ENCODE results near the gene ARFGEF3.
A peak's percentile ranks its signal among the peaks of the same experiment; 100 is the strongest.
"Not testable (repeated sequence)": the region's sequence is repeated elsewhere in the genome, so short reads cannot be mapped to it uniquely, and the experiment has no call there.

The ARFGEF3 gene

DNA sequence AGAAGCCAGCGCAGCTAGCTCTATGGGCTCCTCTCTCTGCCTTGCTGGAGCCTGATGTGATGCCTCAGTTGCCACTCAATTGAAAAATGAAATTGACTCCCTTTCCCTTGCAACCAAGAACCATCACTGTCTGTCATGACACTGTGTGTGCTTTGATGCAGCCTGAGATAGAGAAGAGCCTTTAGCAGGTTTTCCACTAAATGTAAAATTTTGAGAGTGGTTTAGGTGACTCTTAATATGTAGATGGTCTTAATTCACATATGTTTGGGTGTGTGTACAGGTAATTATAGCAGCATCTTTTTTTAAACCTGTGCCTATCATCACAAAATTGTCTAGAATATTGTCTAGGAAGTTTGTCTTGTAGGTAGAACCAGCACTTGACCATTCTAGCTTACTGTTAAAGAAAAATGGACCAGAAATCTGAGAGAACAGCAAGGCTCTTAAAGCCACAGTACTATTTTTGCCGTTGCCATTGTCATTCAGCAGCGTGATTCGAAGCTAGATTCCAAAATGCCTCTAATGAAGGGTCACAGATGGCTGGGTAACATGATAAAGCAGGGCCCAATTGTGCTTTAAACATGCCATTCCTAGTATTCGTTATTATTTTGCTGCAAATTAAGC, 1.3 kb downstream of the ARFGEF3 start:
- no peak for DNase-seq (ENCODE audit: low spot score)

DNA sequence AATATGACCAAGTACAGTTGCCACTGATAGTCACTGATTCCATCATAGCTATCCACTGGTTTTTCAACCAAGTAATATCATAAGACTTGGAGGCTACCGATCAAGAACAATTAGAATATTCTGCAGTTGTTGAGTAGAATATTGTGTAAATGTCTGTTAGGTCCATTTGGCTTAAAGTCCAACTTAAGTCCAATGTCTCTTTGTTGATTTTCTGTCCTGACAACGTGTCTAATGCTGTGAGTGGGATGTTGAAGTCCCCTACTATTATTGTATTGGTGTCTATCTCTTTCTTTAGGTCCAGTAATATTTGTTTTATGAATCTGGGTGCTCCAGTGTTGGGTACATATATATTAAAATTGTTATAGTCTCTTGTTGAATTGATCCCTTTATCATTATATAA, 13.9 kb downstream of the ARFGEF3 start:
- DNase-seq (ENCODE audit: low spot score), result no peak

DNA sequence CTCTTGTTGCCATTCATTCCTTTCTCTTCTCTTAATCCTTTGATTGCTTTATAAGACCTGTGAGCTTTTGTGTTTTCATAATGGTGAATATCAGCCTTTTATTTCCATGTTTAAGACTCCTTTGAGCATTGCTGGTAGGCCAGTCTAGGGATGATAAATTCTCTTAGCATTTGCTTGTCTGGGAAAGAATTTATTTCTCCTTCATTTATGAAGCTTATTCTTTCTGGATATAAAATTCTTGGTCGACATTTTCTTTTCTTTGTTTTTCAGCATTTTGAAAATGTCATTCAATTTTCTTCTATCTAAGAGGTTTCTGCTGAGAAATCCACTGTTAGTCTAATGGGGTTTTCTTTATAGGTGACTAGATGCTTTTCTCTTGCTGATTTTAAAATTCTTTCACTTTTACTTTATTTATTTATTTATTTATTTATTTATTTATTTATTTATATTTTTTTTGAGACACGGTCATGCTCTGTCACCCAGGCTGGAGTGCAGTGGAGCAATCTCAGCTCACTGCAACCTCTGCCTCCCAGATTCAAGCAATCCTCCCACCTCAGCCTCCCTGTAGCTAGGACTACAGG, 15.0 kb downstream of the ARFGEF3 start:
- DNase-seq (ENCODE audit: low spot score), result no peak

DNA sequence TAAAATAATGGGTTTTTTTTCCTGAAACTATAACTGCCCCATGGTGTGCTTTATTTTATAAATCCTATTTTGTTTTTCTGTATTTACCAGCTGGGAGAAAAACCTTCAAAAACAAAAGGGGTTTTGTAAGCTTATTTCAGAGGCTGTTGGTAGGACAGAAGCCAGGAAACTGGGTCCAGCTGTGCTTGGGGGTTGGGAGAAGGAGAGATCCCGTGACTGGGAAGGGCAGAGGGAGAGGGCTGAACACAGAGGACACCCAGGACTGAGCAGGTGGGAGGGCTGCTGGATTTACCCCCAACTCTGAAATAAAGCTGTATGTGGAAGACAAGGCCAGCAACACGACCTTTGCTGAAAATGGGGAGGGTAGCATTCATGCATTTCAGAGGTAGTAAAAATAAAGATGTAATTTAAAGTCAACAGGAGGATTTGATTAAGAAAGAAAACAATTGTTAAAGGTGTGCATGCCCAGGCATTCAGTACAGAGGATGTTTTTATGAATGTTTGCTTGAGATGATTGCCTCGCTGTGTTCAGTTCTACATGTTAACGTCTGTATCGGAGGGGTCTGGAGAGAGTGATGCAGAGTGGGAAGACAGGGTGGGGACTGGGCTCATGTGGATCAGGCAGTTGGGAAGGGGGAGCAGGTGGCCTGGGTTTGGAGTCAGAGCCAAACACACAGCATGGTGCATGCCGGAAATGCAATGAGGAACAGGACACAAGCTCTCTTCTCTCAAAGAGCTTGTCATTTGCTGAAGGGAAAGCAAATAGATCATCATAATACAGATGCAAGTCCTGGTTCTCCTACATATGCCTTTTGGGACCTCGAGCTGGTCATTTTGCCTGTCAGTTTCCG, 21.4 kb downstream of the ARFGEF3 start:
- DNase-seq (ENCODE audit: low spot score), result peak; percentile 69

DNA sequence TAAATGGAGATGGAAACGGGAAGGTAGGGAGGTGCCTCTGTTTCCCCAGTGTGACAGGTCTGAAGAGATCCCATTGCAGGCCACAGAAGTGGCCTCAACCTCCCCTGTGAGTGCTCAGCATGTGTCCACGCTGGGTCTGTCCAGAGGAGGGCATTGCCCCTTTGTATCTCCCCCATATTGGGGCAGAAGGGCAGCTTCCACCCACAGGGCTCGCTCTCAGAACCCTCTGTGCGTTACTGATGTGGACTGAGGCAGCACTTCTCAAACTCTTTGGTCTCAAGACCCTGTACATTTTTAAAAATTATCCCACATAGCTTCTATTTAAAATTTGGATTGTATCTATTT, 22.0 kb downstream of the ARFGEF3 start:
- no peak for DNase-seq (ENCODE audit: low spot score)

DNA sequence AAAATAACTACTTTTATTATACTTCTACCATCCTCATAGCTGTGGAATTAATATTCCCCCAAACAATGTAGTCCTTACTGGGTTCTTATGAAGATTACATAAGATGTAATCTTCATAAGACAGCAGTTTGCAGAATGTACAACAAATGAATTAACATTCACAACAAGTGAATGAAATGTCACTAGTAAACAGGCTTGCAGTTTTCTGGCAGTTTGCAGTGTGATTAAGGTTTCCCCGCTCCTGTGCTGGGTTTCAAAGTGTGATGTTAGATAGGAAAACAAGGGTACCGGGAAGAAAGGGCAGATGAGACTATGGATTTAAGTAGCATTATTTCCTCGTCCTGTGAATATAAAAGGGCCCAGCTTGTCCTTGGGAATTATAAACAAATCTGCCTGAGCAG, 22.5 kb downstream of the ARFGEF3 start:
- no peak for DNase-seq (ENCODE audit: low spot score)

DNA sequence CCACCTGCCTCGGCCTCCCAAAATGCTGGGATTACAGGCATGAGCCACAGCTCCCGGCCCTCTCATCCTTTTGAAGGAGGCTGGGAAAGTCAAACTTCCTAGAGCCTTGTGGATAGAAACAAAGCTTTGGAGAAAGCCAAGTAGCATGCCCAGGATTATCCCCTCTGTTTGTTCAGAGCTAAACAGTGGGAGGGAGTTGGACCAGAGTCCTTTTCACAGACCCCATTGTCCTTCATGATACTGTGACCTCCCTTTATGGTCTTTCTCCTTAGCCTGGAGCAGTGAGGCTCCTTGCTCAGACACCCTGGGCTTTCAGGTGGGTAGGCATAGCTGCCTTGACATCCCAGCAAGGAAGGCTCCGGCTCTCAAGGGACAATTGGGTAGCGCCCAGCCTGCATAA, 25.4 kb downstream of the ARFGEF3 start:
- no peak for DNase-seq (ENCODE audit: low spot score)

DNA sequence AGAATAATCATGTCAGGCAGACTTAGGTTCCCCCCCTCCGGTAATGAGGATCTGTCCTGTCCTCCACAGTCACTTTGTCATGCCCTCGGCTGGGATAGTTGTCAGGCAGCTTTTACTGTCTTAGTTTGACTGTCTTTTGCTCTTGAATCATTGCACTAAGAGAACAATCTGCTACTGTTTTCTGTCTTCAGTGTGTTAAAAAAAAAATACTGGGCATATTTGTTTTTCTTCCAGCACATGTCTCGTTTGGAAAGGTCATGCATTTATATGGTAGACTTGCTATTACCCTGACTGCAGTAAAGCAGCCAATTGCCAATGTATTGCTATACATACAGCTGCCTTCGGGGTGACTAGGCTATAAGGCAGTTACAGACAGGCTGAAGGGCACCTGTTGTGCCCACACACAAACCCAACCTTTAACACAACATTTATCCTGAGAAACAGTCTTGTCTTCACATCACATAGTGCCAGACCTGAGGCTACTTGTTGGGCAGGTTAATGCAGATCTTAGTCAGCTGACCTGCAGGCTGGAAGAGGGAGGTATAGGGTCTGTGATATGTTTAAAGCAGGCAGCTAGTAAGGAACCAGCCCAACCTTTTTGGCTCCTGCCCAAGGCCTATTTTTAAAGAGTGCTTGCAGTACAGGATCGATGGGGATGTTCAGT, 26.7 kb downstream of the ARFGEF3 start:
- no peak for DNase-seq (ENCODE audit: low spot score)

DNA sequence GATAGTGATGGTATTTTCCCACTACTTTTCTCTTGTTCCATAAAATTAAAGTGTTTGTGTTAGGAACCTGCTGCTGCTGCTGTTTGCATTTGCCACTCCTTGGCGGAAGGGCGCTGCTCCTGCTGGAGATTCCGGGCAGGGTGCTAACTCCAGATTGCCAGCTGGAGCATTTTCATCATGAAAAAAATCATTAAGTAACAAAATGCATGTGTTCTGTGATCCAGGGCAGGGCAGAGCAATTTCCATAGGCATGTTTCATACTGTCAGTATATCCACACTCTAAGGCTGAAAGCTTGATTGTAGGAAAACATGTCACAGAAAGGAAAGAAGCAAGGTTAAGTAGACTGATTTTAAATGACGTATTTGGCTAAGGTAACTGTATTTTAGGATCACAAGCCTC, 32.5 kb downstream of the ARFGEF3 start:
- DNase-seq (ENCODE audit: low spot score), result no peak

DNA sequence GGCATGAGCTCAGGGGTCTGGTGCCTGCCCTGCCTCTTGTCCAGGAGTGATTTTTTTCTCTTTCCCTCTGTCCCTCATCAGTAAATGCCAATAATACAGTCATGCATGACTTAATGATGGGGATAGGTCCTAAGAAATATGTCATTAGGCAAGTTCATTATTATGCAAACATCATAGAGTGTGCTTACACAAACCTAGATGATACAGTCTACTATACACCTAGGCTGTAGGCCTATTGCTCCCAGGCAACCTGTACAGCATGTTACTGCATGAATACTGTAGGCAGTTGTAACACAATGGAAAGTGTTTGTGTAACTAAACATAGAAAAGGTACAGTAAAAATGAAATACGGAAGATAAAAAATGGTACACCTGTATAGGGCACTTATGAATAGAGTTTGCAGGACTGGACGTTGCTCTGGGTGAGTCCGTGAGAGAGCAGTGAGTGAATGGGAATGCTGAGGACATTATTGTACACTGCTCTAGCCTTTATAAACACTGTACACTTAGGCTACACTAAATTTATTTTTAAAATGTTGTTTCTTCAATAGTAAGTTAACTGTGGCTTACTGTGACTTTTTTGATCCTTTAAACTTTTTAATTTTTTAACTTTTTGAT, 34.5 kb downstream of the ARFGEF3 start:
- DNase-seq (ENCODE audit: low spot score), result no peak

DNA sequence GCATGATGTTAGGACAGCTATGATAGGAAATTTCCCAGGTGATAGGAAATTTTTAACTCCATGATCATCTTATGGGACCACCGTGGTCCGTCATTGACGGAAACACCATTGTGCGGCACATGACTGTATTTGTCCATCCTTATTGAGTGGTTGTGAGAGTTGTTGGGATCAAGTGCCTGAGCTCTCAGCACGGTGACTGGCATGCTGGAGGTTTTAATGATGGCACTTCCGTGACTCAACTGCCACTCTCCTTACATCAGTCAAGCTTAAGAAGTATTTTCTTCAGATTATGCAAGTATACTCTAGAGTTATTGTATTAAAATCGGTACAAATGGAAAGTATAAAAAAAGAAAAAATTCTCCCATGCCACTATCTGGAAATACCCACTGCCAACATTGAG, 35.8 kb downstream of the ARFGEF3 start:
- no peak for DNase-seq (ENCODE audit: low spot score)

DNA sequence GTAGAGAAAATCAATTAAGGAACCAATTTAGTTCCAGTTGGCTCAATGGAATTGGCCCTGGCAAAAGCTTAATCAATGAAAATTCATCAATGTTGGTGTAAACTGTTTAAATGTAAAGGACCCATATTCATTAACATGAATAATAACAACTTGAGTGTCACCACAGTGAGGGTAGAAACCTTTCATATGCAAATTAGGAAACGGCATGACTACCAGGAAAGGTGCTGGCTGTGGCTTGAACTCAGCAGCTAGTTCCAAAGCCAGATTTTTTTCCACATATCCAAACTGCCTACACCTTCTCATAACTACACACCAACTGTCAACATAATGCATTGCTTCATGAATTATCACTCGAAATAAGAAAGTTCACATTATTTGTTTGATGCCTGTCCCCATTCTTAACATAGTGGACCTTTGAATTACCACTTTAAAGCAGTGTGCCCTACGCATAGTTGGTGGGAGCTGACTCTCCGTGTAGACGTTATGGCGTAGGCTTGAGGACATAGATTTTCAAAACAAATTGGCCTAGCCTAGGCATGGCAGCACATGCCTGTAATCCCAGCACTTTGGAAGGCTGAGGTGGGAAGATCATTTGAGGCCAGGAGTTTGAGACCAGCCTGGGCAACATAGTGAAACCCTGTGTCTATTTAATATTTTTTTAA, 36.8 kb downstream of the ARFGEF3 start:
- DNase-seq (ENCODE audit: low spot score), result no peak

DNA sequence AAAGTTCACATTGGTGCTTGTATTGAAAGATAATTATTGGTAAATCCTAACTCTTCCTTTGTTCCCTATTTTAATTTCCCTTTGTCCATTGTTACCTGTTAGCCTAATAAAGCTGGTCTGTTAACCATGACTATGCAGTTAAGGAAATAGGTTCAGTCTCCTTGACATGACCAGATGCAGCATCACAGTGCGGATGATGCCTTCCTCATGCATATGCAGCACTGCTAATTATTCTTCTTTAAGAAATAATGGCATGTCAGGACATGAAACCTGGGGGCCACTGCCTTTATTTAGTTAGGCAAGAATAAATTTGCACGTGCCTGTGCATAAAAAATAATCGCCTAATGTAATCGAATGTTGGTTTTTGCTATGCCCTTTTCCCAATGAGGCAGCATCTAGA, 40.1 kb downstream of the ARFGEF3 start:
- DNase-seq (ENCODE audit: low spot score), result no peak

DNA sequence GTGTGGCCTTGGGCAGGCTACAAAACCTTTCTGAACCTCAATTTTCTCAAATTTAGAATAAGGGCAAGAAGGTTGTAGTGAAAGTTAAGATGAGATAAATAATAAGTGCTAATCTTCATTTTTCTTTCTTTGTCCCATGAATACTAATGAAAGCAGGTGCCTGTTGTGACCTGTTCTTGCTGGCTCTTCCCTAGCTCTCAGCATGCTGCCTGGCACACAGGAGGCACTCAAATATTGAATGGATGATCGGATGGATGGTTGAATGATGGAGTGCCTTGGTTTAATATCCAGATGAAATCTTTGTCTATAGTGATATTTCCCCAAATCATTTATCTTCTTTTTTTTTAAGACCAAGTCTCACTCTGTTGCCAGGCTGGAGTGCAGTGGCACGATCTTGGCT, 41.6 kb downstream of the ARFGEF3 start:
- no peak for DNase-seq (ENCODE audit: low spot score)

DNA sequence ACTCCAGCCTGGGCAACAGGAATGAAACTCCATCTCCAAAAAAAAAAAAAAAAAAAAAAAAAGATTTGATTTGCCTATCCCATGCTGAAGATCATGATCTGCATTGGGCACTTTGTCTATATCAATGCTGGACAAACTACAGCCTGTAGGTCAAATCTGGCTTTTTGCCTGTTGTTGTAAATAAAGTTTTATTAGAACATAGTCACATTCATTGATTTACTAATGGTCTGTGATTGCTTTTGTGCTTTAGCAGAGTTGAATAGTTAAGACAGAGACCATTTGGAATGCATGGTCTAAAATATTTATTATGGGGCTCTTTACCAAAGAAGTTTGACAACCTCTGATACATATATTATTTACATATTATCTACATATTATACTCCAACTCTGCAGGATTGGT, 42.6 kb downstream of the ARFGEF3 start:
- no peak for DNase-seq (ENCODE audit: low spot score)

DNA sequence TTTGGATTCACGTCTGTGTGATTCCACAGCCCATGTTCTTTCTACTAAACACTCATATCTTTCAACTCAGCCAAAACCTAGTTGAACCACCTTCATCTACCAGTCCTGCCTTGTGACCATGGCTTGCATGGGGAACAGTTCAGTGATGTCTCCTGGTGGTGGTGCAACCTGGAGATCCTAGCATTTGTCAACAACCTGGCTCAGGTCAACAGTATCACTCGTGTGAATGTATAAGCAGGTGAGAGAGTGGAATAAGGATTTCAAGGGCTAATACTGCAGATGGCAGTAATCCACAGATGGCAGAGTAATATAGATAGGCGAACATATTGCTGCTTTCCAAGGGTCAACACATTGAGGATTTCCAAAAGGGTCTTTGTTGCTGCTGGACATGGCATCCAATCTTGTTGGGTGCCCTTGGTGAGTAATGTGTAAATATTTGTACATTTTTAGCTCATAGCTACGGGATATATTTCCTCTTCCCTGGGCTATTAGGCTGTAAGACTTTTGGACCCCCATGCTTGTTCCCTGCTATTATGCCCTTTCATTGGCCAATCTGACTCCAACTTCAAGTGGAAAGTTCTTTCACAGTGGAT, 43.1 kb downstream of the ARFGEF3 start:
- no peak for DNase-seq (ENCODE audit: low spot score)

DNA sequence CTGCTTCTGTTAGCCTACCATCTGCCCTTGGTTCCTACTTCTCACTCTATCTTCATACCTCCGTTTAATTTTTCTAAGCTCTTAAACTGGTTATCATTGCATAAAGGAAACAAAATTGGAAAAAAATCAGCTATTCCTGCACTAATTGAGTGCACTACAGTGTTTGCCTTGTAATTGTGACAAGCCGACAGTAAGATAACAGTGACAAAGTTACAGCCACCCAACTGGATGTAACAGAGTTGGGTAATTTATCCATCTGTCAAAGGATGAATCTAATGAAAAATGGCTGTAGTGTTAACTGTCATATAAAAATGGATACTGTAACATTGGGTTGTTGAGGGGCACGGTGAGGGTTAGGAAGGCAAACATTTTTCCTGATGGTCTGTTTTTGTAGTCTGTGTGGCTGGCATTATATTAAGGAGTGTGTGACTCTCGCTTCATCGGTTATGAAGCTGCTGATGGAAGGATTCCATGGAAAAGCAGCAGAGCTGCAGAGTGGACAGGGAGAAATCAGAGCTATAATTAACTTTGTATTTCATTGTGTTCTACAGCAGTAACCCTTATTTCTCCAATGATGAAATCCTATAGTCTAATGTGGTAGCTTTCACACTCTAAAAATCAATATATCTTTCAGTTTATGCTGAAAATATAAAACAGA, 43.8 kb downstream of the ARFGEF3 start:
- no peak for DNase-seq (ENCODE audit: low spot score)

DNA sequence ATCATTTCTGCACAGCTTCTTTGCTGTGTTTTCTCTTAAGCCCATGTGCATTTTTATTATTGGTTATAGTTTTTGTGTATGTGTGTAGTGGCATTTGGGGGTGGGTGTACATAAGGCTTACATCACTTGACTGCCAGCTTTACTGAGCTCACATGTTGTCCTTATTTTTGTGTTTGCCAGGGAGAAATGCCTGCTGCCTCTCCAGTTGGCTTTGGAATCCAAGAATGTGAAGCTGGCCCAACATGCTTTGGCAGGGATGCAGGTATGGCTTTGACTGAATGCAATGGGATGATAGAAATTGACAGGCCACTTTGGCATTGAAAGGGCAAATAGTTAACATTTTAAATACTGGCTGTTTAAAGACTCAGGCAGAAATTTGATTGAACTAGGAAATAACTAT, 45.1 kb downstream of the ARFGEF3 start:
- DNase-seq (ENCODE audit: low spot score), result no peak

DNA sequence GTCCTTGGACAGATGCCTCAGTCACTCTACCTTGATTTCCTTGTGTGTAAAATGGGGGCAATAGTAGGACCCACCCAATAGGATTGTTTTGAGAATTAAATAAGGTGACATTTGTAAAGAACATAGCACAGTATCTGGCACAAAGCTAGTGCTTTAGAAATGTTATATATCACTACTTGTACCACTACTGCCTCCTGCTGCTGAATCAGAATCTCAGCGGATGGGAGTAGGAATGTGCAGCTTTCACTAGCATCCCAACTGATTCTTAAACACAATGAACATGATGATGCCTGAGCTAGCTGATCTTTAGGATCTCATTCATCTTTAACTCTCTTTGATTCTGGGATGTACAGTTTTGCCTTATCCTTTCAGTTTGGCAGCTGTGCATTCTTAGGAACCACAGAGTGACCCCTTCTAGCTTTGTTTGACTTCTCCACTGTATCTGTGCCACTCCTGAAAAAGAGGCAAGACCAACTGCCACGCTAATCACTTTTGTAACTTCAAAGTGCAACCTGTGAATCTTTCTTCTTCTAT, 49.4 kb downstream of the ARFGEF3 start:
- no peak for DNase-seq (ENCODE audit: low spot score)

DNA sequence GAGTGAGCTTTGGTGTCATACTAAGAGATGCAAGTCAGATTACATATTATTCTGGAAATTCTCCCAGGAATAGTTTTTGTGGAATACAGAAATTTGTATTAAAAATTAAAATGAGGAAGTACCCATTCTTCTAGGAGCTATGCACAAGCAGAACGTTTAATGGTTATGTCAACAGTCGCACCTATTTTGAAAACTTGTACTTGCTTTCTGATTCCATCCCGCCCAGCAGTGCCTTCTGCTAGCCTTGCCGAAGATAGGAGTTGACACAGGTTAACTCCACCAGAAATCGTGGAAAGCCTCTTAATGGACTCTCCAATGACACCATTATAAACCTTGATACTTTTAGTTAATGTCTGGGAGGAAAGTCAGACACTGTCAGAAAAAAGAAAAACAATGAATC, 49.9 kb downstream of the ARFGEF3 start:
- no peak for DNase-seq (ENCODE audit: low spot score)

DNA sequence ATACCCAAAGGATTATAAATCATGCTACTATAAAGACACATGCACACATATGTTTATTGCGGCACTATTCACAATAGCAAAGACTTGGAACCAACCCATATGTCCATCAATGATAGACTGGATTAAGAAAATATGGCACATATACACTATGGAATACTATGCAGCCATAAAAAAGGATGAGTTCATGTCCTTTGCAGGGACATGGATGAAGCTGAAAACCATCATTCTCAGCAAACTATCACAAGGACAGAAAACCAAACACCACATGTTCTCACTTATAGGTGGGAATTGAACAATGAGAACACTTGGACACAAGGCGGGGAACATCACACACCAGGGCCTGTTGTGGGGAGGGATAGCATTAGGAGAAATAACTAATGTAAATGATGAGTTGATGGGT, 50.8 kb downstream of the ARFGEF3 start:
- DNase-seq (ENCODE audit: low spot score), result not testable (repeated sequence)

Data from iPS-NIHi11 (cell line).